ENCODE data around the gene RPUSD3.

The RPUSD3 gene

GRCh38 chr3:9831253-9831652 lies 12.6 kb downstream of the RPUSD3 start:
- Mint-ChIP-seq H3K4me3 (no peak overlapping the region), H3K4me1 (peaks cover 2 to 7% of the 10 kb centered on the region in 2 donors), H3K36me3 (peaks cover 49 to 68% of the 10 kb centered on the region in 2 donors), H3K27ac (no peak overlapping the region), H3K27me3 (no peaks in the 10 kb centered on the region), H3K9me3 (no peaks in the 10 kb centered on the region)
- no peak for ATAC-seq (replicated peaks)
- DNase-seq = no peak

GRCh38 chr3:9828801-9829755 lies 14.7 kb downstream of the RPUSD3 start:
- no peak overlapping the region for H3K4me3 Mint-ChIP-seq
- peaks cover 2 to 7% of the 10 kb centered on the region in 2 donors for H3K4me1 Mint-ChIP-seq
- DNase-seq (no peak), ATAC-seq (replicated peaks) (no peak)
- no peaks in the 10 kb centered on the region for H3K27me3 Mint-ChIP-seq
- peaks cover 34 to 49% of the 10 kb centered on the region in 2 donors for H3K36me3 Mint-ChIP-seq
- no peak overlapping the region for H3K27ac Mint-ChIP-seq
- H3K9me3 Mint-ChIP-seq = no peaks in the 10 kb centered on the region

GRCh38 chr3:9826815-9827573 lies 16.8 kb downstream of the RPUSD3 start:
- H3K36me3 Mint-ChIP-seq = peaks cover 30 to 33% of the 10 kb centered on the region in 2 donors
- H3K4me3 Mint-ChIP-seq = no peak overlapping the region
- no peak for DNase-seq
- H3K27me3 Mint-ChIP-seq = no peaks in the 10 kb centered on the region
- H3K4me1 Mint-ChIP-seq = peaks cover 2 to 7% of the 10 kb centered on the region in 2 donors
- ATAC-seq (replicated peaks) = peak; percentile 52 to 68
- H3K27ac Mint-ChIP-seq = no peak overlapping the region
- no peaks in the 10 kb centered on the region for H3K9me3 Mint-ChIP-seq

DNA sequence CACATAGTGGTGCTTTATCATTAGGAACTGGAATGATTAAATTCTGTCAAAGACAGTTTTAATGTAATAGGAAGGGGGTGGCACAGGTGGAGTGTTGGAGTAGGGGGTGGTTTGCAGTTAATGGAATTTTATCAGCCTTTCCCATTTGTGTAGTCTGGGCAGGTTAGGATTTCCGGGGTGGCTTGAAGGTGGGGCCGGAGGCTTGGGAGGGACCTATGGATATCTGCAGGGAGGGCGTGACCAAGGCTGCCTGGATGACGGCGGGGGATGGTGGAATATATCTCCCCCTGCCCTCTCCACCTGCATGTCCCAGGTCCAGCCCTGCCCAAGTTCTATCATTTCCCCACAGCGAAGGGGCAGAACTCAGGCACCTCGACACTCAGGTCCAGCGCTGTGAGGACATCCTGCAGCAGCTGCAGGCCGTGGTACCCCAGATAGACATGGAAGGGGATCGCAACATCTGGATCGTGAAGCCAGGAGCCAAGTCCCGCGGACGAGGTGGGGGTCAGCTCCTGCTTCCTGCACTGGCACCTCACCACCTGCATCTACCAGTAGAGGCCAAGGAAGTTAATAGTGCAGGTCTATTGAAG lies 18.3 kb downstream of the RPUSD3 start:
- H3K27ac Mint-ChIP-seq = no peak overlapping the region
- DNase-seq = no peak
- H3K36me3 Mint-ChIP-seq = peaks cover 29 to 34% of the 10 kb centered on the region in 2 donors
- H3K9me3 Mint-ChIP-seq = no peaks in the 10 kb centered on the region
- ATAC-seq (replicated peaks) = no peak
- no peaks in the 10 kb centered on the region for H3K27me3 Mint-ChIP-seq
- no peak overlapping the region for H3K4me3 Mint-ChIP-seq
- peaks cover 0 to 7% of the 10 kb centered on the region in 2 donors for H3K4me1 Mint-ChIP-seq

- peaks cover 20 to 29% of the 10 kb centered on the region in 2 donors for H3K36me3 Mint-ChIP-seq
- no peak overlapping the region for H3K27ac Mint-ChIP-seq
- no peak overlapping the region for H3K4me3 Mint-ChIP-seq
- H3K27me3 Mint-ChIP-seq = no peaks in the 10 kb centered on the region
- no peak for DNase-seq
- H3K9me3 Mint-ChIP-seq = no peaks in the 10 kb centered on the region
- H3K4me1 Mint-ChIP-seq = peaks cover 0 to 2% of the 10 kb centered on the region in 2 donors
- peak in 1 of 2 donors; percentile 48 for ATAC-seq (replicated peaks)
These were observed 22.9 kb downstream of the RPUSD3 start for GRCh38 chr3:9820946-9821345.

GRCh38 chr3:9820543-9820942 lies 23.3 kb downstream of the RPUSD3 start:
- no peak overlapping the region for H3K4me3 Mint-ChIP-seq
- no peak for ATAC-seq (replicated peaks)
- H3K27me3 Mint-ChIP-seq = no peaks in the 10 kb centered on the region
- H3K27ac Mint-ChIP-seq = no peak overlapping the region
- H3K4me1 Mint-ChIP-seq = peaks cover 0 to 2% of the 10 kb centered on the region in 2 donors
- no peaks in the 10 kb centered on the region for H3K9me3 Mint-ChIP-seq
- no peak for DNase-seq
- H3K36me3 Mint-ChIP-seq = peaks cover 22 to 31% of the 10 kb centered on the region in 2 donors

DNA sequence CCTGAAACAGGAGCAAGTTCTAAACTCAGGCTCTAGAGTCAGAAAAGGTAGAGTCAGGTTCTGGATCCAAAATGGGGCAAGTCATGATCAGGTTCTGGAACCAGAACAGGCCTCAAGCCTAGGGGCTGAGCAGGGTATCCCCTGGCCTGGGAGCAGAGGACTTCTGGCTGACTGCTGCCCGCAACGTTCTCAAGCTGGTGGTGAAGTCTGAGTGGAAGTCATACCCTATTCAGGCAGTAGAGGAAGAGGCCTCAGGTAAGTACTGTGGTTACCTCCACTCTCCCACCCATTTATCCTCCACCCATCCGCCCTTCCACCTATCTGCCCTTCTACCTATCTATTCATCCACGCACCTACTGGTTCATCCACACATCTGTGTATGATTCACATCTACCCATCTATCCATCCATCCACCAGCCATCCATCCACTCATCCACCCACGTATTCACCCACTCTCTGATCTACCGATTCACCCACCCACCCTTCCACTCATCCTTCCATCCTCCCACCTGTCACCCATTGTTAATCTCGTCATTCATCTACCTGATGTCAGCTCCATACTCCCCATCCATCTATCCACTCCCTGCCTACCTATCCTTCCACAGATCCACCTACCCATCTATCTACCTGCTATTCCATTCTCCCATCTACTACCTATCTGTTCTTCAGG lies 25.0 kb downstream of the RPUSD3 start:
- H3K36me3 Mint-ChIP-seq = peaks cover 25 to 33% of the 10 kb centered on the region in 2 donors

DNA sequence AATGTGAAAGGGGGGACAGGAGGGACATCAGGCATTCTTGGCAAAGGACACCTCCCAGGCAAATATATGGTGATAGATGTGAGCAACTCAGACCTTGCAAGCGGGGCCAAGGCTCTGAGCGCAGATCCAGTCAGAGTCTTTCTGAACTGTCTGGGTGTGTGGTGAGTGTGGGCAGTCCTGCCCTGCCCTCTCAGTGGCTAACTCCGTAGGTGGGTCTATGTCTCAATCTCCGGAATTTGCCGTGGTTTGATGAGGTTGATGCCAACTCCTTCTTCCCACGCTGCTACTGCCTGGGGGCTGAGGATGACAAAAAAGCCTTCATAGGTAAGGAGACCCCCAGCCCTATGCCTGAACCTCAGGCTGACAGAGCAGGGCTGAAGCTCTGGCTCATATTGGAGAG lies 26.4 kb downstream of the RPUSD3 start:
- ATAC-seq (replicated peaks) = no peak
- Mint-ChIP-seq H3K36me3 (peaks cover 35 to 44% of the 10 kb centered on the region in 2 donors), H3K27me3 (no peaks in the 10 kb centered on the region)

More for the DNA sequence above, 25.0 kb downstream of the RPUSD3 start:
- Mint-ChIP-seq H3K4me3 (no peak overlapping the region), H3K9me3 (no peaks in the 10 kb centered on the region), H3K4me1 (peaks cover 0 to 2% of the 10 kb centered on the region in 2 donors), H3K27ac (no peak overlapping the region), H3K27me3 (no peaks in the 10 kb centered on the region)
- no peak for DNase-seq
- no peak for ATAC-seq (replicated peaks)

DNA sequence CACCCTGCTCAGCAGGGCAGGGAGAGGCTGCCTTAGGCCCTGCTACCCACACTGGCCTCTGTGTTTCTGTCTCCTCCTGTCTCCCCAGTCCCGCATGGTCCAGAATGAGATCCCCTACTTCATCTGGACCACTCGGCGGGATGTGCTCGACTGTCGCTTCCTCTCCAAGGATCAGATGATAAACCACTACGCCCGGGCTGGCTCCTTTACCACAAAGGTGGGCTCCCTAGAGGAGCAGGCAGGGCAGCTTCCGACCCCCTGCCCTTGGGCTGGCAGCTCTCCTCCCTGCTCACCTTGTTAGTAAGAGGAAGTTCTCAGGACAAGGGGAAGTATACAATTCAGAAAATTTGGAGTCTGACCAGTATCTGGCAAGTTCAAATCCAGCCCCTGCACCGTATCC lies 27.8 kb downstream of the RPUSD3 start:
- no peaks in the 10 kb centered on the region for H3K9me3 Mint-ChIP-seq

More for the DNA sequence above, 26.4 kb downstream of the RPUSD3 start:
- DNase-seq = no peak
- Mint-ChIP-seq H3K4me3 (no peak overlapping the region), H3K27ac (peak overlapping the region; percentile 34), H3K9me3 (no peaks in the 10 kb centered on the region), H3K4me1 (peaks cover 0 to 2% of the 10 kb centered on the region in 2 donors)

DNA sequence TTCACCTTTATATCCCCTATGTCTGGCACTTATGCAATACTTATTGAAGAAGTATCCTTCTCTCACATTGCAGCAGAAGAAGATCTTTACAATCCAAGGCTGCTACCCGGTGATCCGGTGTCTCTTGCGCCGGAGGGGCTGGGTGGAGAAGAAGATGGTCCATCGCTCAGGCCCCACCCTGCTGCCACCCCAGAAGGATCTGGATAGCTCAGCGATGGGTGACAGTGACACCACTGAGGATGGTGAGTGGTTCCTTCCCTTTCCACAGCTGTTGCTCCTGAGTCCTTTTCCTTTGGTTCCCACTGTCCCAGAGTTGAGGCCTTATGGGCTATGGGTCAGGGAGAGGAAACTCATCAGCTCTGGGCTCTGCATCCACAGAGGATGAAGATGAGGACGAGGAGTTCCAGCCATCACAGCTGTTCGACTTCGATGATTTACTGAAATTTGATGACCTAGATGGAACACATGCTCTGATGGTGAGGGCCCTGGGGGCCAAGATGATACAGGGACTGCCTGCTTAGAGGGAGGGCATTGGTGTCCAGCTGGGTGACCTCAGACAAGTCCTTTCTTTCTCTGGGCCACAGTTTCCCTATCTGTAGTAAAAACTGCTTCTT lies 30.8 kb downstream of the RPUSD3 start:
- no peaks in the 10 kb centered on the region for H3K27me3 Mint-ChIP-seq
- peak overlapping the region; percentile 22 for H3K27ac Mint-ChIP-seq
- H3K4me3 Mint-ChIP-seq = no peak overlapping the region
- ATAC-seq (replicated peaks) (no peak), DNase-seq (no peak)
- peaks cover 40 to 54% of the 10 kb centered on the region in 2 donors for H3K36me3 Mint-ChIP-seq
- H3K9me3 Mint-ChIP-seq = no peaks in the 10 kb centered on the region
- H3K4me1 Mint-ChIP-seq = peaks cover 26 to 38% of the 10 kb centered on the region in 2 donors

More for the DNA sequence above, 27.8 kb downstream of the RPUSD3 start:
- no peaks in the 10 kb centered on the region for H3K27me3 Mint-ChIP-seq
- ATAC-seq (replicated peaks) (no peak), DNase-seq (no peak)
- no peak overlapping the region for H3K4me3 Mint-ChIP-seq
- peaks cover 40 to 48% of the 10 kb centered on the region in 2 donors for H3K36me3 Mint-ChIP-seq
- peak overlapping the region; percentile 47 for H3K27ac Mint-ChIP-seq
- peaks cover 6 to 9% of the 10 kb centered on the region in 2 donors for H3K4me1 Mint-ChIP-seq

GRCh38 chr3:9810846-9811245 lies 33.0 kb downstream of the RPUSD3 start:
- DNase-seq (no peak), ATAC-seq (replicated peaks) (no peak)
- H3K27ac Mint-ChIP-seq = peak overlapping the region; percentile 57
- H3K4me1 Mint-ChIP-seq = peaks cover 36 to 56% of the 10 kb centered on the region in 2 donors
- H3K9me3 Mint-ChIP-seq = no peaks in the 10 kb centered on the region
- H3K4me3 Mint-ChIP-seq = peak overlapping the region; percentile 79 to 92
- peaks cover 45 to 61% of the 10 kb centered on the region in 2 donors for H3K36me3 Mint-ChIP-seq
- no peaks in the 10 kb centered on the region for H3K27me3 Mint-ChIP-seq

DNA sequence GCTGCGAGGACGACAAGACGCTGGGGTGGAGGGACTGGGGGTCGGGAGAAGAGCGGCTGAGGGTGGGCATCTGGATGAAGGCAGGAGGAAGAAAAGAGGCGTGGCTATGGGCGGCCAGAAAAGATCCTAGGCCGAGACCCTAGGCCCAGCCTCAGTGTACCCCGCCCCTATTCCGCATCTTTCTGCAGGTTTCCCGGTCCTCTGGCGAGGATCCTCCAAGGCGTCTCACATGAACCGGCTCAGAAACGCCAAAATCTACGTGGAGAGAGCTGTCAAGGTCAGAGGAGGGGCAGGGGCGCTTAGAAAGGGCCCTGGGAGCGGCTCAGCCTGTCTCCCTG lies 33.4 kb downstream of the RPUSD3 start:
- Mint-ChIP-seq H3K36me3 (peaks cover 46 to 59% of the 10 kb centered on the region in 2 donors), H3K9me3 (no peaks in the 10 kb centered on the region), H3K27ac (peak overlapping the region; percentile 57), H3K4me1 (peaks cover 41 to 60% of the 10 kb centered on the region in 2 donors), H3K4me3 (peak overlapping the region; percentile 79 to 92), H3K27me3 (no peaks in the 10 kb centered on the region)
- ATAC-seq (replicated peaks) = no peak
- DNase-seq = no peak

DNA sequence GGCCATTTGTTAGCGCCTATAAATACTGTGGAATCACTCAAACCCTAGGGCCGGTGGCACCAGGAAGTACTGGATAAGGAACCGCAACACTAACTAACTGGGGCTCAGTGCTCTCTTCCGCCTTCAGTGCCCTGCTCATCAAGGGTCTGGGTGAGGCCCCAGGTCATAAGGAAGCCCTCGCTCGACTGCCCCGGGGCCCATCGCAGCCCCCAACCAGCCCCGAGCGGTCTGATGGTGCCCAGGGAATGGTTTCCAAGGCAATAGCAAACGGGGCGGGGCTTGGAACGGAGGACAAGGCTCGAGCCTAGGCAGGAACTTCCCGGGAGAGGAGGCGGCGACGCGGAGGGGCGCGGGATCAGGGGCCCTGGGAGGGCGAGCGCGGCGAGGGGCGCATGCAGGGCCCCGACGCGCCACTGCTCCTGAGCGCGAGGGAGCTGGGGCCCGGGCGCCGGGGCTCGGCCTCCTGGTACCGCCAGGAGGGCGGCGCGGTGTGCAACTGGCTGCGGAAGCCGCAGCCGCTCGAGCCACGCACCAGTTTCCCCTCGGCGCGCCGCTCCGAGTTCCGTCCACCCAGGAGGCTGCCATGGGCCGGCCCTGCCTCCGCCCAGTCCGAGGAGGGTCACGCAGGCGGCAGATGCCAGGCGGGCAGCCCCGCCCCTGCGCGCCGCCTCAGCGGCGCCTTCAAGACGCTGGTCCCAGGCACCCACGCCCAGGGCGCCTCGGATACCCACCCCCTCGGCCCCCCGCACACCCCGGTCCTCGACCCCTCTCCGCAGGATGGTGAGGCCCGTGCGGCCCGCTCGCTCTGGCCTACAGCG lies 34.0 kb downstream of the RPUSD3 start, which contains the start of gene TTLL3:
TSS of gene TTLL3 (plus strand) at position 648 of the 818 bp plus-strand sequence. CDS start 400 bp downstream, outside the sequence.
- H3K4me1 Mint-ChIP-seq = peaks cover 42 to 60% of the 10 kb centered on the region in 2 donors
- no peaks in the 10 kb centered on the region for H3K27me3 Mint-ChIP-seq
- H3K27ac Mint-ChIP-seq = peak within 1 kb of the TSS; percentile 98
- H3K4me3 Mint-ChIP-seq = peak within 1 kb of the TSS; percentile 79 to 92
- peaks cover 47 to 60% of the 10 kb centered on the region in 2 donors for H3K36me3 Mint-ChIP-seq
- peak; percentile 55 to 66 for ATAC-seq (replicated peaks)
- no peaks in the 10 kb centered on the region for H3K9me3 Mint-ChIP-seq
- DNase-seq = peak; percentile 52
